D721Med (cell line): ENCODE results near the gene WDR1.

Experiments used
- DNase-seq: peaks from one replicate; pipeline ENCODE4 v3.0.0; 2011; ENCODE audit warnings: low spot score; ENCODE audit not compliant: insufficient read length
- FAIRE-seq: peaks from 2 replicates; lab custom pipeline; 2011; peaks lifted over from hg19 to GRCh38; lab: Jason Lieb, UNC
- CTCF ChIP-seq: IDR thresholded peaks from 2 replicates; pipeline ENCODE4 v1.5.1; 2012; ENCODE audit warnings: mild to moderate bottlenecking, control low read depth; ENCODE audit not compliant: insufficient read depth; ENCODE audit errors: missing control alignments

WDR1 gene

GRCh38 chr4:10086506-10087120 is 30.0 kb downstream of the WDR1 start:
- peak; percentile 11 for DNase-seq
- no peak for FAIRE-seq
- no peak for TF ChIP-seq CTCF

GRCh38 chr4:10085828-10086505 is 30.6 kb downstream of the WDR1 start:
- no peak for TF ChIP-seq CTCF
- FAIRE-seq (no peak), DNase-seq (peak; percentile 6)

- no peak for FAIRE-seq
- DNase-seq: no peak
- no peak for TF ChIP-seq CTCF
Measured at GRCh38 chr4:10085386-10085785, 31.2 kb downstream of the WDR1 start.

- FAIRE-seq (no peak), DNase-seq (peak; percentile 12)
- no peak for TF ChIP-seq CTCF
Measured at GRCh38 chr4:10084651-10085358, 31.8 kb downstream of the WDR1 start.

GRCh38 chr4:10083861-10084641 is 32.5 kb downstream of the WDR1 start:
- DNase-seq (peak; percentile 17), FAIRE-seq (no peak)
- TF ChIP-seq CTCF: no peak

- DNase-seq (no peak), FAIRE-seq (no peak)
- no peak for TF ChIP-seq CTCF
Measured at GRCh38 chr4:10083331-10083771, 33.2 kb downstream of the WDR1 start.
